IMR-90 (cell line): ENCODE data around the gene NEK9. TPM values are rescaled to one million over a fixed set of nuclear protein-coding genes. Genes with fewer than 3 reads are reported as not detected.

Source experiments
- ATAC-seq: fragments of 200-7000 bp; cut with Tn5 transposase; 2 replicates; pipeline ENCODE4 v1.9.1; 2020; ENCODE audit warnings: low read depth, mild to moderate bottlenecking, moderate library complexity
- BruUV-seq: library from RNA; stranded (reverse); fragments of 400-500 nt; replicated peaks from 2 replicates; lab custom pipeline; 2021; lab: Mats Ljungman, UMichigan
- CTCF ChIA-PET: fragments of 300-600 bp; formaldehyde crosslinking; extraction: SDS; loops from one replicate; lab custom pipeline; 2021; ENCODE audit warnings: antibody characterized with exemption; lab: Yijun Ruan, JAX
- POLR2A ChIA-PET: fragments of 300-600 bp; sonication (Branson Sonifier 250); formaldehyde crosslinking; loops from one replicate; lab custom pipeline; 2022; ENCODE audit warnings: antibody characterized with exemption; ENCODE audit not compliant: unreplicated experiment; lab: Charles Lee
- DNase-seq: peaks from one replicate; pipeline ENCODE4 v3.0.0; 2013
- H2AFZ ChIP-seq: replicated peaks from 2 replicates; pipeline ENCODE3; 2013; ENCODE audit warnings: low read length, mild to moderate bottlenecking; ENCODE audit not compliant: poor library complexity
- H2AK5ac ChIP-seq: 2 replicates; pipeline ENCODE4 v1.6.1; 2013; ENCODE audit warnings: low read depth, low read length, inconsistent platforms
- H2AK9ac ChIP-seq: replicated peaks from 2 replicates; pipeline ENCODE3; 2013; ENCODE audit warnings: mild to moderate bottlenecking, low read depth, low read length, moderate library complexity; ENCODE audit not compliant: poor library complexity
- H2BK120ac ChIP-seq: 2 replicates; pipeline ENCODE4 v1.6.1; 2013; ENCODE audit warnings: low read depth, low read length, inconsistent platforms
- H2BK15ac ChIP-seq: 3 replicates; pipeline ENCODE4 v1.6.1; 2013; ENCODE audit warnings: low read depth, low read length, inconsistent platforms
- H2BK20ac ChIP-seq: 2 replicates; pipeline ENCODE4 v1.6.1; 2013; ENCODE audit warnings: low read depth, mild to moderate bottlenecking, inconsistent platforms, low read length, moderate library complexity
- H2BK5ac ChIP-seq: 2 replicates; pipeline ENCODE4 v1.6.1; 2013; ENCODE audit warnings: mild to moderate bottlenecking, low read depth, low read length, inconsistent platforms; ENCODE audit not compliant: poor library complexity, severe bottlenecking
- H3K14ac ChIP-seq: replicated peaks from 2 replicates; pipeline ENCODE4 v1.6.1; 2013; ENCODE audit warnings: low read depth, low read length, inconsistent platforms
- H3K18ac ChIP-seq: 2 replicates; pipeline ENCODE4 v1.6.1; 2013; ENCODE audit warnings: low read depth, low read length, control low read depth
- H3K23ac ChIP-seq: 2 replicates; pipeline ENCODE4 v1.6.1; 2013; ENCODE audit warnings: low read depth, low read length, inconsistent platforms
- H3K27ac ChIP-seq: 2 replicates; pipeline ENCODE4 v1.5.1; 2013; ENCODE audit warnings: mild to moderate bottlenecking, control low read depth, low read length; ENCODE audit not compliant: insufficient read depth
- H3K27me3 ChIP-seq: 2 replicates; pipeline ENCODE4 v1.6.1; 2013; ENCODE audit warnings: low read length; ENCODE audit not compliant: control insufficient read depth, insufficient read depth
- H3K36me3 ChIP-seq: 2 replicates; pipeline ENCODE4 v1.6.1; 2013; ENCODE audit warnings: low read length, mixed read lengths; ENCODE audit not compliant: control insufficient read depth, insufficient read depth
- H3K4ac ChIP-seq: 2 replicates; pipeline ENCODE4 v1.6.1; 2013; ENCODE audit warnings: low read depth, low read length, inconsistent platforms
- H3K4me1 ChIP-seq: 2 replicates; pipeline ENCODE4 v1.6.1; 2013; ENCODE audit warnings: low read length, mixed read lengths; ENCODE audit not compliant: control insufficient read depth, insufficient read depth
- H3K4me2 ChIP-seq: 2 replicates; pipeline ENCODE4 v1.6.1; 2013; ENCODE audit warnings: low read depth, mild to moderate bottlenecking, control low read depth, low read length, moderate library complexity
- H3K4me3 ChIP-seq: 2 replicates; pipeline ENCODE4 v1.5.1; 2013; ENCODE audit warnings: low read depth, mild to moderate bottlenecking, control low read depth, low read length, moderate library complexity; ENCODE audit not compliant: insufficient read depth
- H3K56ac ChIP-seq: 2 replicates; pipeline ENCODE4 v1.6.1; 2013; ENCODE audit warnings: low read length, inconsistent platforms; ENCODE audit not compliant: insufficient read depth; ENCODE audit errors: extremely low read depth
- H3K79me1 ChIP-seq, 2 experiments: 2 replicates each; pipeline ENCODE4 v1.6.1; 2013; ENCODE audit warnings: low read length in 2 of 2, inconsistent platforms in 1 of 2, low read depth in 1 of 2
- H3K9ac ChIP-seq: 2 replicates; pipeline ENCODE4 v1.6.1; 2013; ENCODE audit warnings: low read depth, low read length, control low read depth
- H3K9me1 ChIP-seq: 2 replicates; pipeline ENCODE4 v1.6.1; 2013; ENCODE audit warnings: low read length, inconsistent platforms; ENCODE audit not compliant: insufficient read depth
- H3K9me3 ChIP-seq: 2 replicates; pipeline ENCODE4 v1.6.1; 2013; ENCODE audit warnings: low read length; ENCODE audit not compliant: control insufficient read depth, insufficient read depth
- H4K20me1 ChIP-seq: 2 replicates; pipeline ENCODE4 v1.6.1; 2013; ENCODE audit warnings: low read length, inconsistent platforms; ENCODE audit not compliant: insufficient read depth
- H4K5ac ChIP-seq: 2 replicates; pipeline ENCODE4 v1.6.1; 2013; ENCODE audit warnings: mild to moderate bottlenecking, low read depth, low read length, control low read depth
- H4K8ac ChIP-seq, 2 experiments: 2 replicates each; pipeline ENCODE4 v1.6.1; 2013; ENCODE audit warnings: low read depth in 2 of 2, low read length in 2 of 2, control low read depth in 1 of 2, inconsistent platforms in 1 of 2
- H4K91ac ChIP-seq: 2 replicates; pipeline ENCODE4 v1.6.1; 2013; ENCODE audit warnings: low read depth, low read length, inconsistent platforms; ENCODE audit not compliant: insufficient read depth
- FOS ChIP-seq: fragments of 150-350 bp; IDR thresholded peaks from 2 replicates; pipeline ENCODE4 v1.6.1; 2016; ENCODE audit warnings: low read depth, low read length
- MAFK ChIP-seq: IDR thresholded peaks from 2 replicates; pipeline ENCODE4 v1.6.1; 2012; ENCODE audit warnings: low read depth, low read length, improper control_type of control experiment
- WGBS, 2 experiments: methylation state at CpG; one replicate each; pipeline versions ENCODE4 v1.1.5 to v1.1.7; 2013; ENCODE audit warnings: missing lambda C conversion rate in 2 of 2; ENCODE audit not compliant: insufficient read length in 1 of 2; ENCODE audit errors: extremely low coverage in 2 of 2; 5-methylcytosine and 5-hydroxymethylcytosine counted together
- dilution Hi-C: fragments of 300-500 bp; cut with HindIII; formaldehyde crosslinking; loops from one replicate; pipeline ENCODE4 v1.14.3; 2018; ENCODE audit warnings: low sequenced_read_pairs; ENCODE audit not compliant: unreplicated experiment
- in situ Hi-C: fragments of 300-500 bp; cut with MboI; formaldehyde crosslinking; loops from 3 replicates; pipeline ENCODE4 v1.14.3; 2019; ENCODE audit warnings: low sequenced_read_pairs, inconsistent platforms, mixed read lengths
- intact Hi-C: fragments of 100-400 bp; cut with micrococcal nuclease; formaldehyde crosslinking; loops from 2 replicates; pipeline ENCODE4 v1.10.0; 2022
- polyA plus RNA-seq, 3 experiments: library from polyadenylated mRNA; depleted of rRNA; stranded (reverse); fragments of >200 nt; gene quantifications; 2 replicates each; pipeline ENCODE4 v1.2.3, GENCODE V29; 2012; ENCODE audit warnings: low replicate concordance in 1 of 3
- total RNA-seq: library from RNA; depleted of rRNA; stranded (reverse); fragments of >200 nt; gene quantifications from 2 replicates; pipeline ENCODE4 v1.2.3, GENCODE V29; 2012

The NEK9 gene
- total and polyA plus RNA-seq, 2 of the 4 experiments (the other 2 are of a cell fraction): 22.9 to 23.2 TPM

GRCh38 chr14:75156111-75156510 is 29.3 kb upstream of the NEK9 start:
- dilution Hi-C loops (no loop called here), in situ Hi-C loops (no loop called here), intact Hi-C loops (no loop called here)
- peaks cover 7% of the 10 kb centered on the region for H3K9me1 ChIP-seq
- H4K20me1 ChIP-seq: peaks cover 48% of the 10 kb centered on the region
- no peak overlapping the region for H2BK15ac ChIP-seq
- H4K5ac ChIP-seq: no peak overlapping the region
- H3K56ac ChIP-seq: no peak overlapping the region
- no peak overlapping the region for H3K9ac ChIP-seq
- no peak overlapping the region for H3K23ac ChIP-seq
- H2AK5ac ChIP-seq: no peak overlapping the region
- no peak overlapping the region for H3K4ac ChIP-seq
- H2BK5ac ChIP-seq: no peak overlapping the region
- H3K4me3 ChIP-seq: no peak overlapping the region
- no peak overlapping the region for H3K18ac ChIP-seq
- no peak overlapping the region for H4K8ac ChIP-seq
- no peak overlapping the region for H2AFZ ChIP-seq
- peaks cover 17 to 74% of the 10 kb centered on the region in 2 experiments for H3K79me1 ChIP-seq
- H3K9me3 ChIP-seq: no peaks in the 10 kb centered on the region
- no peak overlapping the region for H2BK20ac ChIP-seq
- POLR2A ChIA-PET: no interaction called here
- H3K36me3 ChIP-seq: no peaks in the 10 kb centered on the region; the same call in 1 of the 2 replicates
- no peak overlapping the region for H2BK120ac ChIP-seq
- H3K27me3 ChIP-seq: no peaks in the 10 kb centered on the region
- no peak overlapping the region for H3K27ac ChIP-seq
- no peak for TF ChIP-seq FOS
- no peak for TF ChIP-seq MAFK
- ATAC-seq (no peak), DNase-seq (no peak)
- H2AK9ac ChIP-seq: no peak overlapping the region
- H4K91ac ChIP-seq: no peak overlapping the region
- H3K4me1 ChIP-seq: no peaks in the 10 kb centered on the region; the same call in 1 of the 2 replicates
- H3K4me2 ChIP-seq: no peak overlapping the region
- BruUV-seq: no TSS peak
- WGBS, 2 experiments: no CpG with 5 or more reads among the region's 1 CpG
- no peak overlapping the region for H3K14ac ChIP-seq
- CTCF ChIA-PET: no interaction called here
